ENCODE results near the gene PLOD3.
"Not testable (repeated sequence)": the region's sequence is repeated elsewhere in the genome, so short reads cannot be mapped to it uniquely, and the experiment has no call there.

The PLOD3 gene

DNA sequence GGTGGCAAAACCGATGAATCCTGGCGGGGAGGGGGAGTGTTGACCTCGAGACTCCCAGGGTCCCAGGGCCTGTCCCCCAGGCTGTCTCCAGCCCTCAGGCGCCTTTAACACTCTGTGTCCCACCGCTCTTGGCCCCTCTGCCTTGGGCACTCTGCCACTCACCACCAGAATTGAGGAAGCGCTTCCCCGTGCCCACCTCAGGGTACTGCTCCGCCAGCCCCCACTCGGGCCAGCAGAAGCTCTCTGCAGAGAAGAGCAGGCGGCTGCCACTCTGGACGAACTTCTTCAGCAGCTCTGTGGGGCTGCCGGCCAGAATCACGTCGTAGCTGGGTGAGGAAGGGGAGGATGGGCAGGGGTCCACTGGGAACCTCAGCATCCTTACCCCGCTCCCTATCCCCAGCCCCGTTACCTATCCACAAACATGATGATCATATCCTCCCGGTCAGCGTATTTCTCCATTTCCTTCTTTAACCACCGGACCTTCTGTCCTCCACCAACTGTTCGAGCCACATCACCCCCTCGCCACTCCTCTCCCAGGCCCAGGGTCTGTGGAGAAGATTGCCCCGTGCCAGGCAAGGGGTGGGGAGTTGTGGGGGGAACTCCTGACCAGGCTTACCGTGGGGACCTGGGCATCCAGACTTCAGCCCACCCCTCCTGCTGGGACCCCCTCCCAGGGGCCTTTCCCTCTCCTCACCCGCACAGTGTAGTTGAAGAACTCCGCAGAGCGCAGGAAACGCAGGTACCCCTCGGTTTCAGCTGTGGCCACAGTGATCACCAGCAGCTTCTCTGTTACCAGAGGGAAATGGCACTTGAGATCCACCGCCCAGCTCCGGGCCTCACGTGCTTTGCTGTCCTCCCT lies 1.2 kb downstream of the PLOD3 start:
- in situ Hi-C loops (cut with MboI; ENCODE audit: low sequenced_read_pairs), result no loop called here

DNA sequence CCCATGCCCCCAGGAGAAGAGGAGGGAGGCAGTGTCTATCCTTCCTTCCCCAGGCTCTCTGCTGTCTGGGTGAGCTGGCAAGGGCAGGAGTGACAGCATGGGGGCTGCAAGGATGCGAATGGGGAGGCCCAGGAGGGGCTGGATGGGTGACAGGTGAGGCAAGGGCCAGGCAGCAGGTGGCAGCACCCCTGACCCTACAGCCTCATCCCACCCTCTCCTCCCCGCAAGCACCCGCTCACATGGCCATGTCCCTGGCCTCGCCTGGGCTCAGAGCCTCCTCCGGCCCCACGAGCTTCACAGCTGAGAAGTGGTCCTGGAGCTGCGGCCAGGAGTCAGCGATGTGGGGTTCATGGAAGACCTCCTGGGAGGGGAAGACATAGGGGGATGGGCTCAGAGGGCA lies 5.4 kb downstream of the PLOD3 start:
- in situ Hi-C loops (cut with MboI; ENCODE audit: low sequenced_read_pairs), result no loop called here

DNA sequence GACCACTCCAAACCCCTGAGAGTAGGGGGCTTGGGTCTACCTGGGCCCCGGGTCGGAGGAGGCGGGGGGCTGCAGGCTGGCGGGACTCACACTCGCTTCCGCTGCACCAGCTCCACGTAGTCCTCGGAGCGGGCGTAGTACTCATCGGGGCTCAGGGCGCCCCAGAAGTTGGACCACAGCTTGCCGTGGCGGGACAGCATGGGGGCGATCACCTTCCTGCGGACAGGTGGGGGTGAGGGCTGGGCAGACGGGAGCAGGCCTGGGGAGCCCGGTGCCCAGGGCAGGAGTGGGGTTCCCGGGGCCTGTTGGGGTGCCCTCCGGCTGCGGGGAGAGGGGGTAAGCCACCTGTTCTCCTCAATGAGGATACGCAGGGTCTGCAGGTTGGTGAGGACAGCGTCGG lies 5.9 kb downstream of the PLOD3 start:
- in situ Hi-C loops (cut with MboI; ENCODE audit: low sequenced_read_pairs), result no loop called here

DNA sequence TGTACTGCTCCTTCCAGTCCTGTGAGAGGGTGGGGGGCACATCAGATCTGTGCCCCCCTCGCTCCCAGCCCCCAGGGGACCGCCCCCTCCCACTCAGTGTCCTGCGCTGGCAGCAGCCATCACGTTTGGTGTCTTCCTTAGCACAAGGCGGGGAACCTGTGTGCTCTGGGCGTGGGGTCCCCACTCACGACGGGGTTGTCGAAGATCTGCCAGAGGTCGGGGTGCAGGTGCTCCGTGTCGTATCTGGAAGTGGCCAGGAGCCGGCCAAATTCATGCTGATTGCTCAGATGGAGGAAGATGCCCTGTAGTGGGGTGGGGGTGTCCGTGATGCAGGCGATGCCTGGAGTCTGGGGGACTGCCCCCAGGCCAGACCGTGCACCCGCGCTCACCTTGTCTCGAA lies 7.2 kb downstream of the PLOD3 start:
- in situ Hi-C loops (cut with MboI; ENCODE audit: low sequenced_read_pairs), result no loop called here

DNA sequence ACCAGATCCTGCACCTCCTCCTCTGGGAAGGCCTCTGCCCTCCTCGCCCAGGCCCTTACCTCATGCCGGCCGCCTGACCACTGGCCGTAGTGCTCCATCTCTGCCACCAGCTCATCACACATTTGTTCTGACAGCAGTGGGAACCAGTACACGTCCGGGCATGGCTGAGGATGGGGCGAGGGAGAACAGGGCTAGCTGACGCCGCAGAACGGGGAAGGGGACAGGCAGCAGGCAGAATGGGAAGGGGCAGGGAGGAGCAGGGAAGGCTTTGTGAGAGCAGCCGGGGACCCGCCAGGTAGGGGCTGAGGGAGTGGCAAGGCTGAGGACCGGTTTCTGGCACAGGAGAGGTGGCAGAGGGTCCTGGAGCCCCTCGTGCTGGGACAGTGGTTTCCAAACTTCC lies 8.6 kb downstream of the PLOD3 start:
- in situ Hi-C loops (cut with MboI; ENCODE audit: low sequenced_read_pairs), result no loop called here

DNA sequence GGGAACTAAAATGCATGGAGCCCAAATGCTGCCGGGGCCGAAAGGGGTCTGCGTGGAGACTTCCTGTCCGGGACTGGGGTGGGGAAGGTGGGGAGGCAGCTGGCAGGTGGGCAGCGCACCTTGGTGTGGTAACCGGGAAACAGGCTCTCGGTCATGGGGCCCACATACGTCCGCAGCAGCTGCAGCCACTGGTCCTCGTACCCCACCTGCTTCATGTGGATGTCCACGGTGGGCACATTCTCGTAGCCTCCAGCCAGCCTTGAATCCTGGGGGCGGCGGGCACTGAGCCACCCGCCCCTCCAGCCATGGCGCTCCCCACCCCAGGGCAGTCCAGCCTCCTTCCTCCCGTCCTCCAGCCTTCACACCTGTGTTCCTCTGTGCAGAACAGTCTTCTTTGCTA lies 9.9 kb downstream of the PLOD3 start:
- in situ Hi-C loops (cut with MboI; ENCODE audit: low sequenced_read_pairs), result no loop called here

- in situ Hi-C loops (cut with MboI; ENCODE audit: low sequenced_read_pairs), result no loop called here
Measured at GRCh38 chr7:101206665-101207042, 10.7 kb downstream of the PLOD3 start.

GRCh38 chr7:101205901-101206664 lies 11.3 kb downstream of the PLOD3 start:
- in situ Hi-C loops (cut with MboI; ENCODE audit: low sequenced_read_pairs), result no loop called here

DNA sequence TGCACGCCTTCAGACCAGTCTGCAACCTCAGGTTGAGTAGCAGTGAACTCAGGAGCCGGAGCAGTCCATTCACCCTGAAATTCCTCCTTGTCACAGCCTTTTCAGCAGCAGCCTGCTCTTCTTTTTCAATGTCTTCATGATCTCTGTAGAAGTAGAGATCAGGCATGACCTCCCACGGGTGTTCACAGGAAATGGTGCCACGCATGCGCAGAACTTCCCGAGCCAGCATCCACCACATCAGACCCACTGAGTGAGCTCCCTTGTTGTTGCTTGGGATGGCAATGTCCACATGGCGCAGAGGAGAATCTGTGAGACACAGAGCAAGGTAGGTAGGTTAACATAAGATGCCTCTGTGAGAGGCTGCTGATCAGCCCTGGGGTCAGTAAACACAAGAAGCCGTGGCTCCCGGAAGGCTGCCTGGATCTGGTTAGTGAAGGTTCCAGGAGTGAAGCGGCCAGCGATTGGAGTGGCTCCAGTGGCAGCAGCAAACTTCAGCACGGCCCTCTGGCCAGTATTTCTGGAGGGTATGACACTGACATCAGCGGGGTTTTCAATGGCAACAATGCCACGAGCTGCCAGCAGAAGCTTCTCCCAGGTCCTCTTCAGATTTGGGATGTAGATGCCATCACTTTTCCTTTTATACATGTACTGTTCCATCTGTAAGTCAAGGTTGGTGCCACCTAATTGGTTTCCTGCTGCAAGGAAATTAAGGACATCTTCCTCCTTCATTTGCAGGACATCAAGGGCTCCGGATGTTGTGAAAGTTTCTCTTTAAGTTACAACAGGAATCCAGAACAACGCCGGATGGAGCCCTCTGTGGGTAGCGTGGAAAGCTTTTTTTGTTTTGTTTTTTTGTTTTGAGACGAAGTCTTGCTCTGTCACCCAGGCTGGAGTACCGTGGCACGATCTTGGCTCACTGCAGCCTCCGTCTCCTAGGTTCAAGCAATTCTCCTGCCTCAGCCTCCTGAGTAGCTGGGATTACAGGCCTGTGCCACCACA lies 13.3 kb downstream of the PLOD3 start:
- in situ Hi-C loops (cut with MboI; ENCODE audit: low sequenced_read_pairs), result not testable (repeated sequence)

GRCh38 chr7:101202603-101202918 lies 14.8 kb downstream of the PLOD3 start:
- in situ Hi-C loops (cut with MboI; ENCODE audit: low sequenced_read_pairs), result no loop called here

GRCh38 chr7:101201695-101202602 lies 15.4 kb downstream of the PLOD3 start:
- in situ Hi-C loops (cut with MboI; ENCODE audit: low sequenced_read_pairs), result no loop called here

DNA sequence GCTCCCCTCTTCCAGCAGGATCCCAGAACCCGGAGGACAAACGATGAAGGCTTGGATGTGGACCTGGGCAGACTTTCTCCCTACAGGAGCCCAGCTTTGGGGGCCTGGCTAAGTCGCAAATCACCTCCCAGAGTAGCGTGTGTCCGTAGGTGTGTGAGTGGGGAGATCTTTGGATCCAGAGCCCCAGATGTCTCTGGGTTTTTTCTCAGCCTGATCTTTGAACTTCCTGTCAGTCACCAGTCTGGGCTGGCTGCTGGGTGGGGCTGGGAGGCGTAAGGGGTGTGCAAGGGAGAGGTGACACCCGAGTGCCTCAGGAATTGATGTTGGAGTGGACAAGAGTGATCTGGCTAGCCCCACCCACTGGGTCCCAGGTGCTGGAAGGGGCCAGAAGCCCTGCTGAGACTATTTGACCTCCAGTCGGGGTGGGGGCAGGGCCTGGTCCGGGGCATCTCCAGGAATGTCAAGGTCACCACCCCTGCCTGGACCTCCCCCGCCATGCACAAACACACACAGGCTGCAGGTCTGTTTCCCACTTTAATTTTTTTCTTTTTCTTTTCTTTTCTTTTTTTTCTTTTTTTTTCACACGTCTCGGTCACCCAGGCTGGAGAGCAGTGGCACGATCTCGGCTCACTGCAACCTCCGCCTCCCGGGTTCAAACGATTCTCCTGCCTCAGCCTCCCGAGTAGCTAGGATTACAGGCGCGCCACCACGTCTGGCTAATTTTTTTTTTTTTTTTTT lies 16.4 kb downstream of the PLOD3 start, which contains the start of gene MOGAT3:
Gene MOGAT3, minus strand, starts transcription at position 175 of the 738 bp plus-strand sequence. CDS start 182 bp downstream, outside the sequence.
- in situ Hi-C loops (cut with MboI; ENCODE audit: low sequenced_read_pairs), result no loop called here

- in situ Hi-C loops (cut with MboI; ENCODE audit: low sequenced_read_pairs), result no loop called here
Measured at GRCh38 chr7:101200504-101200861, 16.9 kb downstream of the PLOD3 start.

- in situ Hi-C loops (cut with MboI; ENCODE audit: low sequenced_read_pairs), result not testable (repeated sequence)
Measured at GRCh38 chr7:101199522-101199921, 17.9 kb downstream of the PLOD3 start.

DNA sequence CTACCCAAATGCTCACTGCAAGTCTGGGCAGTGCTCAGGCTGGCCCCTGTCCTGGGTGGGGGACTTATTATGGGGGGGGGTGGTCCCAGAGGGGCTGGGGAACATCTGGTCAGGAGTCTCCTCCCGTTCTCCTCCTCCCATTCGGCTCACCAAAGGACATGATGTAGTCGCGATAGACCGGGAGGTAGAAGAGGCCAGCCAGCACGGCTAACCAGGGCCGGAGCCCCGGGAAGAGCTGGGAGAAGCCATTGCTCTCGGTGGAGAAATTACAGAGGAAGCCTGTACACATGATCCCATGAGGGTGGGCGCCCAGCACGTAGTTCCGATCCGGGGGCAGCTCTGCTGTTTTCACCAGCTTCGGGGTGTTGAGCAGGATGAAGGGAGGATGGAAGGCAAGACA lies 18.9 kb downstream of the PLOD3 start:
- in situ Hi-C loops (cut with MboI; ENCODE audit: low sequenced_read_pairs), result no loop called here

DNA sequence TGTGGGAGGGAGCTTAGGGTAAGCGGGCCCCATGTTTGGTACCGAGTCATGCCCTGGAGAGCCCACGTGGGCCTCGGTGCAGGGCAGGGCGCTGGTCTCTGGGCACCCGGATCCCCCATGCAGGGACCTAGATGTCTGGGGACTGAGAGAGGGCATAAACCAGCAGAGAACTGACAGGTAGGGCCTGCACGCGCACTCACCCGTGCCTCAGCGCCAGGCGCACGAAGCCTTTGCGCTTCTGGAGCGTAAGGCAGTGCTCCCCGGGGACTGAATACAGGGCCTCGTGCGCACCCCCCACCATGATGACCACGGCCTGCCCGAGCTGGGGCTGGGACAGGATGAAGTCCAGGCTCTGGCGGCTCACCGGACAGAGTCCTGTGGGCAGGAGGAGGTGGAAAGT lies 19.4 kb downstream of the PLOD3 start:
- in situ Hi-C loops (cut with MboI; ENCODE audit: low sequenced_read_pairs), result no loop called here

GRCh38 chr7:101195884-101196283 lies 21.5 kb downstream of the PLOD3 start:
- in situ Hi-C loops (cut with MboI; ENCODE audit: low sequenced_read_pairs), result no loop called here

DNA sequence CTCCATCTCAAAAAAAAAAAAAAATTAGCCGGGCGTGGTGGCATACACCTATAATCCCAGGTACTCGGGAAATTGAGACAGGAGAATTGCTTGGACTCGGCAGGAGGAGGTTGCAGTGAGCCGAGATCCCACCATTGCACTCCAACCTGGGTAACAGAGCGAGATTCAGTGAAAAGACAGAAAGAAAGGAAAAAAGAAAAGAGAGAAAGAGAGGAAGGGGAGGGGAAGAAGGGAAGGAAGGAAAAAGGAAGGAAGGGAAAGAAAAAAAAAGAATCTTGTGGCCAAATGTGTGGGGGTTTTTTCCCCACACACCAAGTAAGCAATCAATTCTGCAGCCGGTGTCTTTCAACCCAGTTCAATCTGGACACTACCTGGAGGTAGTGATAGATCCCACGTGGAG lies 28.3 kb downstream of the PLOD3 start:
- in situ Hi-C loops (cut with MboI; ENCODE audit: low sequenced_read_pairs), result no loop called here

DNA sequence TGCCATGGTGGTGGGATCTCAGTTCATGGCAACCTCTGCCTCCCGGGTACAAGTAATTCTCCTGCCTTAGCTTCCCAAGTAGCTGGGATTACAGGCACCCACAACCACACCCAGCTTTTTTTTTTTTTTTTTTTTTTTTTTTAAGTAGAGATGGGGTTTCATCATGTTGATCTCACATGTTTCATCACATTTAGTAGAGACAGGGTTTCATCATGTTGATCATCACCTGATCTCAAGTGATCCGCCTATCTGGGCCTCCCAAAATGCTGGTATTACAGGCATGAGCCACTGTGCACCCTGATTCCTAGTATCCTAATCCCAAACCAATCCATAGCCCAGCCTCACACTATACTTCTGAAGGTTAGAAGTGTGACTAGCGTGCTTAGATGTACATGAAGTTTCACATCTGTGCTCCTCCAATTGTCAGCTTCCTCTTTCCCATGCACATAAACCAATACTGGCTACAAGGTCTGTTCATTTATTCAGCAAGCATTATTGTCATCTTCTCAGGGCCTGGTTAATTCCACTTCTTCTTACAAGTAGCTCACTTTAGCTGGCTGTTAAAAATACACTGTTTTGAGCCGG lies 30.4 kb downstream of the PLOD3 start:
- in situ Hi-C loops (cut with MboI; ENCODE audit: low sequenced_read_pairs), result no loop called here

All from HL-60/S4 treated with retinoic acid at 250 ng/mL for 4 days and 3 days (cell line).